GM18951 (cell line): ENCODE measurements around the gene NDFIP1.
"Not testable (repeated sequence)": the region's sequence is repeated elsewhere in the genome, so short reads cannot be mapped to it uniquely, and the experiment has no call there.

Experiments used
- POLR2A ChIP-seq: IDR thresholded peaks from 4 replicates; pipeline ENCODE4 v1.6.1; 2011; ENCODE audit warnings: mild to moderate bottlenecking; ENCODE audit not compliant: insufficient read length, insufficient read depth; ENCODE audit errors: extremely low read depth
- in situ Hi-C: fragments of 300-500 bp; cut with MboI; formaldehyde crosslinking; loops from one replicate; pipeline ENCODE4 v1.12.0; 2022; ENCODE audit warnings: low sequenced_read_pairs, mixed read lengths, inconsistent platforms; ENCODE audit not compliant: unreplicated experiment

Gene NDFIP1

GRCh38 chr5:142186514-142186856, 77.9 kb downstream of the NDFIP1 start:
- no peak for TF ChIP-seq POLR2A
- in situ Hi-C loops: no loop called here

DNA sequence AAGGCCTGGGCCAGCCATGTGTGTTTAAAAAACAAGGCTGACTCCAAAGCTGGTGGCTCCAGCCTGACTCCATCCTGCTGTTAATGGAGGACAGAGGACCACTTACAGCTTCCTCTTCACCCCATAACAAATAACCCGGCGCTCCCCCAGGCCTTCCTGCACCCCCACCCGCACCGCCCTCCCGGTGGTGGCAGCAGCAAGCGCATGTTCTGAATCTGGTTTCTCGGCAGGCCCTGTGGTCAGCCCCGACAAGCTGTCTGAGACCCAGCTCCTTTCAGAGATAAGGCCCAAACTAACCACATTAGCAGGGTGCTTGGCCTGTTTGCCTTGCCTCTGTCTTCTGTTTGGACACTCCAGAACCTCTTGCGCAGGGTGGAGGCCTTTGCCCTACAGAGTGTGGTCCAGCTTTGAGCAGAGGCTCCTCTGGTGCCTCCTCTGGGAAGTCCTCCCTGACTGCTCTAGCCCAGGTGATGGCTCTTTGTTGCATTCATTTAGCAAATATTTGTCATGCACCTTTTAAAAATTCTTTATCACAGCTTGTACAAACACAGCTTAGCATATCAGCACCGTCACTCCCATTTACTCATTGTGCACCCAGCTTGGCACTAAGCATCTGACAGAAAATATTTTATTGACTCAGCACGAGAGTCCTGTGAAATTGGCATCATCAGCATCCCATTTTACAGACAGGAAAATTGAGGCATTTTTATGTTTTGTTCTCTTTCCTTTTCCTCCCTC, 78.4 kb downstream of the NDFIP1 start:
- no peak for TF ChIP-seq POLR2A
- in situ Hi-C loops: no loop called here

DNA sequence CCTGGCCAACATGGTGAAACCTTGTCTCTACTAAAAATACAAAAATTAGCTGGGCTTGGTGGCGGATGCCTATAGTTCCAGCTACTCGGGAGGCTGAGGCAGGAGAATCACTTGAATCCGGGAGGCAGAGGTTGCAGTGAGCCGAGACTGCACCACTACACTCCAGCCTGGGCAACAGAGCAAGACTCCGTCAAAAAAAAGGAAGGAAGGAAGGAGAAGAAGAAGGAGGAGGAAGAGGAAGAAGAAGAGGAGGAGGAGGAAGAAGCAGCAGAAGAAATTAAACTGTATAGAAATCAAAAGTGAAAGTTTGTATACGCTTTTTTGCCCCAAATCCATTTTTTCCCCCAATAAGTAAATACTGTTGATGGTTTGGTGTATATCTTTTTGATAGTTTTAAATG, 80.1 kb downstream of the NDFIP1 start:
- in situ Hi-C loops: not testable (repeated sequence)

GRCh38 chr5:142189813-142190212, 81.2 kb downstream of the NDFIP1 start:
- TF ChIP-seq POLR2A: no peak
- in situ Hi-C loops: no loop called here

DNA sequence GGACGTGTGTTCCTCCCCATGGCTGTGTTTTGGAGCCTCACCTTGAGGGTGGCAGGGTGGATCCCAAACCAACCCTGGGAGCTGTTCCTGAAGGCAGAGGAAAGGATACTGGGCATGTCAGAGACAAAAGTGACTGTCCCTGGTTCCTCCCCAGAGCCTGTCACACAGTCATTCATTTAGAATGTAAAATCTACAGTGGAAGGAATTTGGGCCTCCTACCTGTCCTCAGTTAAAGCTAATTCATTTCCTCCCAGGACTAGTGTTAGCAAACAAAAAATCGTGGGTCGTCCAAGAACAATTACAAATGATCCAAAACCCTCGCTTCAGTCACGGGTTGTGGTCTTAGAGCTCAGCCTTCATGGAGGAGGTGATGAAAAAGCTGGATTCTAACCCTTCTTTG, 83.2 kb downstream of the NDFIP1 start:
- in situ Hi-C loops: no loop called here
- no peak for TF ChIP-seq POLR2A

- no peak for TF ChIP-seq POLR2A
- in situ Hi-C loops: no loop called here
These were observed 83.9 kb downstream of the NDFIP1 start for GRCh38 chr5:142192286-142193113.

DNA sequence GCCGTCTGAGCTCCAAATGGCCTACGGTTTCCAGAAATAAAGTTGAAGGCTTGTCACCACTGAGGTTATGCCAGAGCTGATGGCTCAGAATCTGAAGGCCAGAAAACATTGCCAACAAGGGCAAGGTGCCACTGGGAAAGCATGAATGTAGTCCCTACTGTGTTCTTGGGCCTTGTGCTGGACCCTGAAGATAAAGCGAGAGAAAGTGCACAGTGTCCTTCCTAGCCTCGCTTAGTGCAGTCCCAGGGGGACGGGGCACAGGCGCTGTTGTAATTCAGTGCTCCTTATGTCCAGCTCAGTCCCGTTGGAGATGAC, 84.5 kb downstream of the NDFIP1 start:
- in situ Hi-C loops: no loop called here
- TF ChIP-seq POLR2A: no peak

GRCh38 chr5:142197098-142197497, 88.5 kb downstream of the NDFIP1 start:
- TF ChIP-seq POLR2A: no peak

GRCh38 chr5:142197781-142198180, 89.2 kb downstream of the NDFIP1 start:
- no peak for TF ChIP-seq POLR2A
- in situ Hi-C loops: no loop called here

More at GRCh38 chr5:142197098-142197497, 88.5 kb downstream of the NDFIP1 start:
- in situ Hi-C loops: no loop called here

DNA sequence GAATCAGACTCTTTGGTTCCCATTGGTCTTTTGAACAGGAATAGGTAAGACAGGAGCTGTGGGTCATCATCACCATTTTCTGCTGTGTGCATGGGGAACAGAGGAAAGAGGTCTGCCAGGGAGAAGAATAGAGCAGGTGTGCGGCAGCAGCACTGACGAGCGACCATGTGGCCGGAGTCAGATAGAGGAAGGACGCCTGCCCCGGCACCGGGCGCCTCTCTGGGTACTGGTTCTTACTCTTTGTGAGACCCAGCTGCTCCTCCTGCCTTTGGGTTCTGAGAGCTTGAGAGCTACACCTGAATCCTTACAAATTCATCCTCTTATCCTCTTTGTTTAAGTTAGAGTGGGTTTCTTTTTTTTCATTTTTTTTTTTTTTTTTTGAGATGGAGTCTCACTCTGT, 90.8 kb downstream of the NDFIP1 start:
- TF ChIP-seq POLR2A: no peak
- in situ Hi-C loops: no loop called here

- in situ Hi-C loops: no loop called here
- no peak for TF ChIP-seq POLR2A
These were observed 91.8 kb downstream of the NDFIP1 start for GRCh38 chr5:142200387-142200786.

DNA sequence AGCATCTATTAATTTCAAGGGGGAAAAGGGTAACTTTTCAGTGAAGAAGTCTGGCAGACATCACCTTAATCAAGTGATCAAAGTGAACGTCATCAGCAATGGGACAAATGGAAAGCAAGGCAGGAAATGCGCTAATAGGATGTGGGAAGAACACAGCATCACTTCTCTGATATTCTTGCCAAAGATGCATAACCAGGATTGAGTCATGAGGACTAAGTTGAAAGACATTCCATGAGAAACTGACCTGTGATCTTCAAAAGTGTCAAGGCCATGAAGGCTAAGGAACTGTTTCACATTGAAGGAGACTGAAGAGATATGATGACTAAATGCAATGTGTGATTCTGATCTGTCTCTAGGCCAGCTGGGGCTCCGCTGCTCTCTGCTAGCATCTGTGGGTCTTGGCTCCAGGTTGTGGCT, 92.9 kb downstream of the NDFIP1 start:
- TF ChIP-seq POLR2A: no peak
- in situ Hi-C loops: no loop called here

DNA sequence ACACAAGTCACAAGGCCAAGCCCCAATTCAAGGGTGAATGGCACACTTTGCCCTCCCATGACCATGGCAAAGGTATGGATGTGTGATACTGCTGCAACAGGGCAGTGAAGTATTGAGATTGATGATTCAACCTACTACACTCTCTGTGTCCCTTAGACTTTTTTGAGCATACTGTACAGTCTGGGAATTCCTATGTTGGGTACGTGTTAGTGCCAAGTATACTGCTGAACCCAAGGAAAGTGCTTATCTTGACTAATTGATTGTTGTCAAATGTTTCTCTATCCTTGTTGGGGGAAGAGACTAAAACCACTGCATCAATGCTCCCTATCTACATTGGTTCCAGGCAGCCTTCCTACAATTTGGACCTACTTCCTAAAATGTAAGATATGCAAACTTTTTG, 93.7 kb downstream of the NDFIP1 start:
- in situ Hi-C loops: no loop called here
- TF ChIP-seq POLR2A: no peak
